K562 (cell line): Measurements from ENCODE around the gene RNF112. TPM values are rescaled to one million over a fixed set of nuclear protein-coding genes. Genes with fewer than 3 reads are reported as not detected.
"Not testable (repeated sequence)": the region's sequence is repeated elsewhere in the genome, so short reads cannot be mapped to it uniquely, and the experiment has no call there.

Source experiments
- ATAC-seq: fragments of 200-7000 bp; cut with Tn5 transposase; 3 replicates; pipeline ENCODE4 v1.9.1; 2020; ENCODE audit warnings: moderate library complexity
- BruUV-seq: library from RNA; stranded (reverse); fragments of 400-500 nt; replicated peaks from 2 replicates; lab custom pipeline; 2021; lab: Mats Ljungman, UMichigan
- CTCF ChIA-PET: fragments of 300-600 bp; formaldehyde crosslinking; extraction: SDS; loops from one replicate; lab custom pipeline; 2021; ENCODE audit warnings: low intra/inter-chr PET ratio; lab: Yijun Ruan, JAX
- POLR2A ChIA-PET: fragments of 300-600, 350-650 bp; sonication (Branson Sonifier 250); formaldehyde crosslinking; extraction: SDS; loops from one replicate; lab custom pipeline; 2021; ENCODE audit warnings: antibody characterized with exemption, inconsistent platforms; lab: Yijun Ruan, JAX
- DNase-seq, 4 experiments: peaks; one replicate each; pipeline versions ENCODE4 v3.0.0 to v3.0.0-alpha.2; 2011 to 2018; ENCODE audit warnings: low spot score in 3 of 4, mixed read lengths in 3 of 4; ENCODE audit errors: extremely low read depth in 1 of 4
- FAIRE-seq: peaks from 2 replicates; lab custom pipeline; 2011; peaks lifted over from hg19 to GRCh38; lab: Jason Lieb, UNC
- H2AFZ ChIP-seq: 2 replicates; pipeline ENCODE4 v1.6.0; 2011; ENCODE audit warnings: low read depth, low read length, control low read depth, inconsistent platforms
- H3K27ac ChIP-seq: fragments of 200-600 bp; 3 replicates; pipeline ENCODE4 v1.8.0; 2011; ENCODE audit warnings: low read depth, mild to moderate bottlenecking, control low read depth, inconsistent platforms, low read length, moderate library complexity, mixed read lengths; ENCODE audit errors: extremely low read depth
- H3K27me3 ChIP-seq, 2 experiments: fragments of 300-600 bp in 1 of 2; 2 replicates in 1 of 2; 3 replicates in 1 of 2; pipeline versions ENCODE4 v1.6.0 to v1.8.0; 2011; ENCODE audit warnings: inconsistent platforms in 2 of 2, low read length in 2 of 2, mild to moderate bottlenecking in 1 of 2, mixed read lengths in 1 of 2, moderate library complexity in 1 of 2; ENCODE audit not compliant: control insufficient read depth in 2 of 2, insufficient read depth in 2 of 2
- H3K36me3 ChIP-seq: fragments of 300-600 bp; 3 replicates; pipeline ENCODE4 v1.8.0; 2011; ENCODE audit warnings: mild to moderate bottlenecking, low read length, inconsistent platforms; ENCODE audit not compliant: control insufficient read depth, insufficient read depth
- H3K4me1 ChIP-seq, 2 experiments: fragments of 200-600 bp in 1 of 2; replicated peaks in 1 of 2; 2 replicates in 1 of 2; 3 replicates in 1 of 2; pipeline versions ENCODE4 v1.5.1 to v1.8.0; 2011; ENCODE audit warnings: inconsistent platforms in 2 of 2, low read length in 2 of 2, mild to moderate bottlenecking in 1 of 2, mixed read lengths in 1 of 2, moderate library complexity in 1 of 2; ENCODE audit not compliant: control insufficient read depth in 2 of 2, insufficient read depth in 2 of 2
- H3K4me2 ChIP-seq: 2 replicates; pipeline ENCODE4 v1.6.1; 2011; ENCODE audit warnings: low read length, control low read depth, inconsistent platforms, mixed read lengths; ENCODE audit not compliant: insufficient read depth
- H3K4me3 ChIP-seq: fragments of 200-600 bp; sonication (generic), shearing (Covaris generic); 2 replicates; pipeline ENCODE4 v1.5.1; 2016; ENCODE audit warnings: control low read depth, inconsistent platforms
- H3K79me2 ChIP-seq: fragments of 200-600 bp; 3 replicates; pipeline ENCODE4 v1.8.0; 2011; ENCODE audit warnings: low read length, inconsistent platforms; ENCODE audit not compliant: control insufficient read depth, insufficient read depth
- H3K9ac ChIP-seq, 2 experiments: 2 replicates each; pipeline versions ENCODE4 v1.6.0 to v1.6.1; 2011; ENCODE audit warnings: low read depth in 2 of 2, low read length in 2 of 2, control low read depth in 1 of 2, inconsistent platforms in 1 of 2, mild to moderate bottlenecking in 1 of 2, mixed read lengths in 1 of 2; ENCODE audit not compliant: insufficient read depth in 1 of 2
- H3K9me1 ChIP-seq: one replicate; pipeline ENCODE4 v1.6.0; 2011; ENCODE audit warnings: inconsistent platforms, mild to moderate bottlenecking, low read length, moderate library complexity; ENCODE audit not compliant: control insufficient read depth, insufficient read depth
- H3K9me3 ChIP-seq: replicated peaks from 2 replicates; pipeline ENCODE4 v1.5.1; 2011; ENCODE audit warnings: low read depth, low read length, inconsistent platforms; ENCODE audit not compliant: control insufficient read depth, insufficient read depth
- H4K20me1 ChIP-seq: replicated peaks from 2 replicates; pipeline ENCODE4 v1.6.1; 2011; ENCODE audit warnings: low read length, inconsistent platforms, mixed read lengths; ENCODE audit not compliant: control insufficient read depth, insufficient read depth
- CREBBP ChIP-seq: IDR thresholded peaks from one replicate; pipeline ENCODE4 v1.6.1; 2012; ENCODE audit warnings: low read depth, mild to moderate bottlenecking, control low read depth, inconsistent platforms, low read length
- IFI16 ChIP-seq: fragments of 250-450 bp; sonication (Bioruptor Pico); IDR thresholded peaks from 2 replicates; pipeline ENCODE4 v2.1.2; 2022; ENCODE audit warnings: mild to moderate bottlenecking, inconsistent platforms
- L3MBTL2 ChIP-seq: fragments of 450-650 bp; IDR thresholded peaks from 2 replicates; pipeline ENCODE4 v1.6.1; 2016; ENCODE audit warnings: mild to moderate bottlenecking, moderate library complexity
- WGBS: fragments of 100-300 bp; shearing (Covaris generic); methylation state at CpG from one replicate; pipeline ENCODE4 v1.1.6; 2016; ENCODE audit warnings: low coverage, mixed read lengths; ENCODE audit not compliant: insufficient coverage; ENCODE audit errors: missing lambda C conversion rate; 5-methylcytosine and 5-hydroxymethylcytosine counted together
- in situ Hi-C: fragments of 300-500 bp; cut with MboI; formaldehyde crosslinking; loops from 4 replicates; pipeline ENCODE4 v1.15.0; 2018; ENCODE audit warnings: inconsistent platforms, mixed read lengths
- intact Hi-C: fragments of 100-400 bp; cut with micrococcal nuclease; formaldehyde crosslinking; loops from 2 replicates; pipeline ENCODE4 v1.14.2; 2022
- polyA plus RNA-seq, 8 experiments: library from polyadenylated mRNA; depleted of rRNA in 4 of 8; stranded (reverse) in 5 of 8; unstranded in 3 of 8; fragments of >200 nt; fragmentation: Nextera tagmentation in 2 of 8; fragmentation: Illumina TruSeq in 1 of 8; extraction: Ambion mirVana in 2 of 8; extraction: Trizol in 1 of 8; gene quantifications; 2 replicates each; pipeline versions ENCODE4 v1.2.1 to v1.2.3, GENCODE V29; 2011 to 2014; ENCODE audit warnings: inconsistent platforms in 1 of 8, missing spikeins in 1 of 8
- total RNA-seq, 7 experiments: library from RNA; depleted of rRNA in 6 of 7; stranded (reverse); fragments of >200 nt in 6 of 7; fragmentation: Illumina TruSeq in 2 of 7; extraction: Trizol in 2 of 7; gene quantifications; 2 replicates each; pipeline versions ENCODE4 v1.2.1 to v1.2.3, GENCODE V29; 2011 to 2021; ENCODE audit warnings: low replicate concordance in 1 of 7
- TF ChIP-seq, protein P1 (sequence below): fragments of 450-650 bp; IDR thresholded peaks from 2 replicates; pipeline ENCODE4 v1.6.1; 2016; ENCODE audit warnings: mild to moderate bottlenecking, moderate library complexity

The RNF112 gene
- total and polyA plus RNA-seq, 9 of the 15 experiments (the other 6 are each of a cell fraction or from before 2014, with no cell fraction given), result 0.05 TPM; not detected in 8

DNA sequence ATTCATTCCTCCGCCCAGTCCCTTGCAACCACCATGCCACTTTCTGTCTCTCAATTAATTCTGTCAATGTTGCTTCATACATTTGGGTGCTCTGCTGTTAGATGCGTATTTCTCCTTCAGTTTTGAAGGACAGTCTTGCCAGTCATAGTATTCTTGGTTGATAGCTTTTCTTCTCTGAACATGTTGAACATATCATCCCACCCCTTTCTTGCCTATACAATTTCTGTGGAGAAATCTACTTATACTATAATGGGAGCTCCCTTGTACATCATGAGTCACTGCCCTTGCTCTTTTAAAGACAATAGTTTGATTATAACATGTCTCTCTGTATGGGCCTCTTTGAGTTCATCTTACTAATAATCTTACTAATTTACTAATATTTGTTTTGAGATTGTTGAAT lies 34.1 kb downstream of the RNF112 start (continued):
- TF ChIP-seq L3MBTL2 (no peak), IFI16 (no peak), CREBBP (no peak)
- TF ChIP-seq, protein P1, sequence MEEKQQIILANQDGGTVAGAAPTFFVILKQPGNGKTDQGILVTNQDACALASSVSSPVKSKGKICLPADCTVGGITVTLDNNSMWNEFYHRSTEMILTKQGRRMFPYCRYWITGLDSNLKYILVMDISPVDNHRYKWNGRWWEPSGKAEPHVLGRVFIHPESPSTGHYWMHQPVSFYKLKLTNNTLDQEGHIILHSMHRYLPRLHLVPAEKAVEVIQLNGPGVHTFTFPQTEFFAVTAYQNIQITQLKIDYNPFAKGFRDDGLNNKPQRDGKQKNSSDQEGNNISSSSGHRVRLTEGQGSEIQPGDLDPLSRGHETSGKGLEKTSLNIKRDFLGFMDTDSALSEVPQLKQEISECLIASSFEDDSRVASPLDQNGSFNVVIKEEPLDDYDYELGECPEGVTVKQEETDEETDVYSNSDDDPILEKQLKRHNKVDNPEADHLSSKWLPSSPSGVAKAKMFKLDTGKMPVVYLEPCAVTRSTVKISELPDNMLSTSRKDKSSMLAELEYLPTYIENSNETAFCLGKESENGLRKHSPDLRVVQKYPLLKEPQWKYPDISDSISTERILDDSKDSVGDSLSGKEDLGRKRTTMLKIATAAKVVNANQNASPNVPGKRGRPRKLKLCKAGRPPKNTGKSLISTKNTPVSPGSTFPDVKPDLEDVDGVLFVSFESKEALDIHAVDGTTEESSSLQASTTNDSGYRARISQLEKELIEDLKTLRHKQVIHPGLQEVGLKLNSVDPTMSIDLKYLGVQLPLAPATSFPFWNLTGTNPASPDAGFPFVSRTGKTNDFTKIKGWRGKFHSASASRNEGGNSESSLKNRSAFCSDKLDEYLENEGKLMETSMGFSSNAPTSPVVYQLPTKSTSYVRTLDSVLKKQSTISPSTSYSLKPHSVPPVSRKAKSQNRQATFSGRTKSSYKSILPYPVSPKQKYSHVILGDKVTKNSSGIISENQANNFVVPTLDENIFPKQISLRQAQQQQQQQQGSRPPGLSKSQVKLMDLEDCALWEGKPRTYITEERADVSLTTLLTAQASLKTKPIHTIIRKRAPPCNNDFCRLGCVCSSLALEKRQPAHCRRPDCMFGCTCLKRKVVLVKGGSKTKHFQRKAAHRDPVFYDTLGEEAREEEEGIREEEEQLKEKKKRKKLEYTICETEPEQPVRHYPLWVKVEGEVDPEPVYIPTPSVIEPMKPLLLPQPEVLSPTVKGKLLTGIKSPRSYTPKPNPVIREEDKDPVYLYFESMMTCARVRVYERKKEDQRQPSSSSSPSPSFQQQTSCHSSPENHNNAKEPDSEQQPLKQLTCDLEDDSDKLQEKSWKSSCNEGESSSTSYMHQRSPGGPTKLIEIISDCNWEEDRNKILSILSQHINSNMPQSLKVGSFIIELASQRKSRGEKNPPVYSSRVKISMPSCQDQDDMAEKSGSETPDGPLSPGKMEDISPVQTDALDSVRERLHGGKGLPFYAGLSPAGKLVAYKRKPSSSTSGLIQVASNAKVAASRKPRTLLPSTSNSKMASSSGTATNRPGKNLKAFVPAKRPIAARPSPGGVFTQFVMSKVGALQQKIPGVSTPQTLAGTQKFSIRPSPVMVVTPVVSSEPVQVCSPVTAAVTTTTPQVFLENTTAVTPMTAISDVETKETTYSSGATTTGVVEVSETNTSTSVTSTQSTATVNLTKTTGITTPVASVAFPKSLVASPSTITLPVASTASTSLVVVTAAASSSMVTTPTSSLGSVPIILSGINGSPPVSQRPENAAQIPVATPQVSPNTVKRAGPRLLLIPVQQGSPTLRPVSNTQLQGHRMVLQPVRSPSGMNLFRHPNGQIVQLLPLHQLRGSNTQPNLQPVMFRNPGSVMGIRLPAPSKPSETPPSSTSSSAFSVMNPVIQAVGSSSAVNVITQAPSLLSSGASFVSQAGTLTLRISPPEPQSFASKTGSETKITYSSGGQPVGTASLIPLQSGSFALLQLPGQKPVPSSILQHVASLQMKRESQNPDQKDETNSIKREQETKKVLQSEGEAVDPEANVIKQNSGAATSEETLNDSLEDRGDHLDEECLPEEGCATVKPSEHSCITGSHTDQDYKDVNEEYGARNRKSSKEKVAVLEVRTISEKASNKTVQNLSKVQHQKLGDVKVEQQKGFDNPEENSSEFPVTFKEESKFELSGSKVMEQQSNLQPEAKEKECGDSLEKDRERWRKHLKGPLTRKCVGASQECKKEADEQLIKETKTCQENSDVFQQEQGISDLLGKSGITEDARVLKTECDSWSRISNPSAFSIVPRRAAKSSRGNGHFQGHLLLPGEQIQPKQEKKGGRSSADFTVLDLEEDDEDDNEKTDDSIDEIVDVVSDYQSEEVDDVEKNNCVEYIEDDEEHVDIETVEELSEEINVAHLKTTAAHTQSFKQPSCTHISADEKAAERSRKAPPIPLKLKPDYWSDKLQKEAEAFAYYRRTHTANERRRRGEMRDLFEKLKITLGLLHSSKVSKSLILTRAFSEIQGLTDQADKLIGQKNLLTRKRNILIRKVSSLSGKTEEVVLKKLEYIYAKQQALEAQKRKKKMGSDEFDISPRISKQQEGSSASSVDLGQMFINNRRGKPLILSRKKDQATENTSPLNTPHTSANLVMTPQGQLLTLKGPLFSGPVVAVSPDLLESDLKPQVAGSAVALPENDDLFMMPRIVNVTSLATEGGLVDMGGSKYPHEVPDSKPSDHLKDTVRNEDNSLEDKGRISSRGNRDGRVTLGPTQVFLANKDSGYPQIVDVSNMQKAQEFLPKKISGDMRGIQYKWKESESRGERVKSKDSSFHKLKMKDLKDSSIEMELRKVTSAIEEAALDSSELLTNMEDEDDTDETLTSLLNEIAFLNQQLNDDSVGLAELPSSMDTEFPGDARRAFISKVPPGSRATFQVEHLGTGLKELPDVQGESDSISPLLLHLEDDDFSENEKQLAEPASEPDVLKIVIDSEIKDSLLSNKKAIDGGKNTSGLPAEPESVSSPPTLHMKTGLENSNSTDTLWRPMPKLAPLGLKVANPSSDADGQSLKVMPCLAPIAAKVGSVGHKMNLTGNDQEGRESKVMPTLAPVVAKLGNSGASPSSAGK, result no peak
- TF ChIP-seq, all 486 proteins: peak for 0

GRCh38 chr17:19446577-19446976 lies 35.5 kb downstream of the RNF112 start:
- BruUV-seq, ATAC-seq, H4K20me1 ChIP-seq, H3K4me1 ChIP-seq, H3K79me2 ChIP-seq, DNase-seq, H3K4me2 ChIP-seq, H3K9me3 ChIP-seq, H3K4me3 ChIP-seq, H3K27ac ChIP-seq, H2AFZ ChIP-seq, H3K9ac ChIP-seq, H3K36me3 ChIP-seq, H3K9me1 ChIP-seq, intact Hi-C loops, FAIRE-seq, POLR2A ChIA-PET, H3K27me3 ChIP-seq: not testable (repeated sequence)
- in situ Hi-C loops, result loop anchor here (5.0 kb wide), 1 partner anchor 84 kb away; the partner anchor contains the start of gene B9D1
- WGBS, result 51% methylated on average over 7 of the region's 26 CpGs
- CTCF ChIA-PET, result interaction anchor here (1.1 to 1.5 kb wide), 2 partner anchors 23 to 84 kb away, joined by 4 to 14 read pairs; partner anchors contain the start of gene B9D1
